ENCODE results near the gene ELOVL6.

ELOVL6 gene

DNA sequence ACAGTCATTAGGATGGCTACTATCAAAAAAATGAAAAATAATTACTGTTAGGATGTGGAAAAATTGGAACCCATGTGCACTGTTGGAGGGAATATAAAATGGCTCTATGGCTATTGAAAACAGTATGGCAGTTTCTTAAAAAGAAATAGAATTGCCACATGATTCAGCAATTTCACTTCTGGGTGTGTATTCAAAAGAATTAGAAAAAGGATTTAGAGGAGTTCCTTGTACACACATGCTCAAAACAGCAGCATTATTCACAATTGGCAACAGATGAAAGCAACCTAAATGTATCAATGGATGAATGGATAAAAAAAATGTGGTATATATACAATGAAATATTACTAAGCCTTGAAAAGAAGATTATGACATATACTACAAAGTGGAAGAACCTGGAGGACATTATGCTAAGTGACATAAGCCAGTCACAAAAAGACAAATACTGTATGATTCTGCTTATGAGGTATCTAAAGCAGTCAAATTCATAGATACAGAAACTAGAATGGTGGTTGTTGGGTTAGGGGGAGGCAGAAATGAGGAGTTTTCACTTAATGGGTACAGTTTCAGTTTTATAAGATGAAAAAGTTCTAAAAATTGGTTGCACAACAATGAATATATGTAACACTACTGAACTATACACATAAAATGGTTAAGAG lies 123.2 kb downstream of the ELOVL6 start:
- TF ChIP-seq, protein P1, sequence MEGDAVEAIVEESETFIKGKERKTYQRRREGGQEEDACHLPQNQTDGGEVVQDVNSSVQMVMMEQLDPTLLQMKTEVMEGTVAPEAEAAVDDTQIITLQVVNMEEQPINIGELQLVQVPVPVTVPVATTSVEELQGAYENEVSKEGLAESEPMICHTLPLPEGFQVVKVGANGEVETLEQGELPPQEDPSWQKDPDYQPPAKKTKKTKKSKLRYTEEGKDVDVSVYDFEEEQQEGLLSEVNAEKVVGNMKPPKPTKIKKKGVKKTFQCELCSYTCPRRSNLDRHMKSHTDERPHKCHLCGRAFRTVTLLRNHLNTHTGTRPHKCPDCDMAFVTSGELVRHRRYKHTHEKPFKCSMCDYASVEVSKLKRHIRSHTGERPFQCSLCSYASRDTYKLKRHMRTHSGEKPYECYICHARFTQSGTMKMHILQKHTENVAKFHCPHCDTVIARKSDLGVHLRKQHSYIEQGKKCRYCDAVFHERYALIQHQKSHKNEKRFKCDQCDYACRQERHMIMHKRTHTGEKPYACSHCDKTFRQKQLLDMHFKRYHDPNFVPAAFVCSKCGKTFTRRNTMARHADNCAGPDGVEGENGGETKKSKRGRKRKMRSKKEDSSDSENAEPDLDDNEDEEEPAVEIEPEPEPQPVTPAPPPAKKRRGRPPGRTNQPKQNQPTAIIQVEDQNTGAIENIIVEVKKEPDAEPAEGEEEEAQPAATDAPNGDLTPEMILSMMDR (IDR thresholded peaks at IDR 0.05; ENCODE audit: low read depth, low read length) = no peak
- TF ChIP-seq EZH2phosphoT487 (IDR thresholded peaks at IDR 0.05; ENCODE audit: low read depth) = no peak
- no peak overlapping the region for H3K27ac ChIP-seq (ENCODE audit: low read length)

DNA sequence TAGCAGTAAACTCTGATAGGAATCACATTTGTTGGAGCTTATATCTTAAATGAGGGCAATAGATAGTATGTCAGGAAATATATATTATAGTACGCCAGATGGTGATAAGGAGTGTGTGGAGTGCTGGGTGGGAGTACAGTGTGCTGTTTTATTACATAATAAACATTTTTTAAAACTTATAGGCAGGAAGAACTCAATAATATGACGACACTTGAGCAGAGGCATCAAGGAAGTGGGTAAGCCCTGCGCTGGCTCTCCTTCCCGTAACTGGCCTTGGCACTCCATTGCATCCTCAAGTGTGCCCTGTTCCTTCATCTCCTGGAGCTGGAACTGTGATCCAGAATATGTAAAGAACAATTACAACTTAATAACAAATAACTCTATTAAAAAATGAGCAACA lies 123.8 kb downstream of the ELOVL6 start:
- H3K9me3 ChIP-seq (ENCODE audit: insufficient read depth, low read length) = no peaks in the 10 kb centered on the region
- no peak overlapping the region for H3K9ac ChIP-seq (ENCODE audit: low read length)
- no peak overlapping the region for H3K27ac ChIP-seq (ENCODE audit: low read length)
- H3K4me3 ChIP-seq (ENCODE audit: low read length) = no peak overlapping the region
- H2AFZ ChIP-seq (ENCODE audit: low read depth, low read length) = no peak overlapping the region
- H3K4me1 ChIP-seq (ENCODE audit: low read length) = no peaks in the 10 kb centered on the region
- no peaks in the 10 kb centered on the region for H3K79me2 ChIP-seq (ENCODE audit: low read length)
- no peaks in the 10 kb centered on the region for H3K36me3 ChIP-seq (replicated peaks; ENCODE audit: low read depth, low read length)
- no peak for TF ChIP-seq EZH2phosphoT487 (IDR thresholded peaks at IDR 0.05; ENCODE audit: low read depth)
- TF ChIP-seq, protein P1 (IDR thresholded peaks at IDR 0.05; ENCODE audit: low read depth, low read length) = no peak
- no peak overlapping the region for H3K4me2 ChIP-seq (ENCODE audit: low read length)
- H3K27me3 ChIP-seq (ENCODE audit: low read depth, low read length) = no peaks in the 10 kb centered on the region
- no peaks in the 10 kb centered on the region for H4K20me1 ChIP-seq (ENCODE audit: insufficient read depth, low read length)

More for the DNA sequence above, 123.2 kb downstream of the ELOVL6 start:
- Histone ChIP-seq H3K36me3 (replicated peaks; ENCODE audit: low read depth, low read length) (no peaks in the 10 kb centered on the region), H4K20me1 (ENCODE audit: insufficient read depth, low read length) (no peaks in the 10 kb centered on the region), H2AFZ (ENCODE audit: low read depth, low read length) (no peak overlapping the region), H3K79me2 (ENCODE audit: low read length) (no peaks in the 10 kb centered on the region), H3K4me1 (ENCODE audit: low read length) (no peaks in the 10 kb centered on the region), H3K4me2 (ENCODE audit: low read length) (no peak overlapping the region), H3K27me3 (ENCODE audit: low read depth, low read length) (no peaks in the 10 kb centered on the region), H3K4me3 (ENCODE audit: low read length) (no peak overlapping the region), H3K9ac (ENCODE audit: low read length) (no peak overlapping the region), H3K9me3 (ENCODE audit: insufficient read depth, low read length) (no peaks in the 10 kb centered on the region)

DNA sequence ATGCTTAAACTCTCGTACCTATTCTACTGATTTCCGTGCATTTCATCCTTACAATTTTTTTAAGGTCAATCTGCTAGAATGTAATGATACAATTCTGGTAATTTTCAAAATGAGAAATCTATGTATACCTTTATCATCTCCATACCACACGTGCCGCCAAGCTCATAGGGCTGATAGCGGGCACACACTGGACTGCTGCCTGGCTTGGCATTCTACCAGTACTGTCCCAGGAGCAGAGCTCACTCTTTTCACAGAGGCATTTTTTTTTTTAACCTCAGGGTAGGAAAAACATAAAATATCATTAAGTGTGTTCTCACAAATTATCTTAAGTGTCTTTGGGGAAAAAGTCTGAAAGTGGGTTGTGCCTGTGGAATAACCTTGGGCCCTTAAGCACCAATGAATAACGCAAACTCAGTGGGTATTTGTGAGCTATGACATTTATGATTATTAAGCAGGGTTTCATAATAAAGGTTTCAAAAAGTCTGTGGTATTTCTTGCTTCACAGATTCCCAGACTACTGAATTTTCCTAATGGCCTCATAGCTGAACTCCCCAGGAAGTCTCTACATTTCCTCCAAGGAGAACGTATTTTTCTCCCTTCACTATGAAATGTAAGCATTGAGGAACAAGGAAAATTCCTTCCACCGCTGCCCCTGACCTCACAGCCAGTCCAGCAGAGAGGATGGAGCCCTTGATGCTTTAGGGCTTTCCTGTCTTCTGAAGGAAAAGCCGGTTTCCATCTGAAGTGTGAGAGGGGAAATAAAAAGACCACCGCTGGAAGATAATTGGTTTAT lies 125.2 kb downstream of the ELOVL6 start:
- Histone ChIP-seq H3K9me3 (ENCODE audit: insufficient read depth, low read length) (no peaks in the 10 kb centered on the region), H3K27ac (ENCODE audit: low read length) (no peak overlapping the region), H3K27me3 (ENCODE audit: low read depth, low read length) (no peaks in the 10 kb centered on the region), H2AFZ (ENCODE audit: low read depth, low read length) (no peak overlapping the region), H3K9ac (ENCODE audit: low read length) (no peak overlapping the region), H3K4me1 (ENCODE audit: low read length) (no peaks in the 10 kb centered on the region), H3K36me3 (replicated peaks; ENCODE audit: low read depth, low read length) (no peaks in the 10 kb centered on the region), H3K4me2 (ENCODE audit: low read length) (no peak overlapping the region), H3K4me3 (ENCODE audit: low read length) (no peak overlapping the region), H3K79me2 (ENCODE audit: low read length) (no peaks in the 10 kb centered on the region), H4K20me1 (ENCODE audit: insufficient read depth, low read length) (no peaks in the 10 kb centered on the region)
- TF ChIP-seq, protein P1 (IDR thresholded peaks at IDR 0.05; ENCODE audit: low read depth, low read length) = no peak
- no peak for TF ChIP-seq EZH2phosphoT487 (IDR thresholded peaks at IDR 0.05; ENCODE audit: low read depth)

DNA sequence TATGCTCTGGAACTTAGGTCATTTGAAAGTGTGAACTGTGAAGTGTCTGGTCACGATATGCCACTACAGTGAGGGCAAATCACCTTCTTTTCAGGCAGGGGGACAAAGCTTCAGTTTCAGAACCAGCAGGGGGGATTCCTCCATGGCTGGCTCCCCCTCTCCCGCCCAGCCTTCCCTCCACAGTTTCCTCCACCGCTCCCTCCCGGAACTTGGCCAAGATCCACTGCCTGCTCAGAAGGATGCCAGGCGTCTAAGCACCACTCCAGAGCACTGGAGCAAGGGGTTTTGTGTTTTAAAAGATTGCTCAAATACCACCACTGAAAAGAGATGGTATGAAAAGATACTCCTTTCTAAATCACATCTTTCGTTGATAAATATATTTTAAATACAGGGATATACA lies 126.9 kb downstream of the ELOVL6 start:
- no peaks in the 10 kb centered on the region for H3K4me1 ChIP-seq (ENCODE audit: low read length)
- no peaks in the 10 kb centered on the region for H3K27me3 ChIP-seq (ENCODE audit: low read depth, low read length)
- TF ChIP-seq EZH2phosphoT487 (IDR thresholded peaks at IDR 0.05; ENCODE audit: low read depth) = no peak
- TF ChIP-seq, protein P1 (IDR thresholded peaks at IDR 0.05; ENCODE audit: low read depth, low read length) = no peak

More for the DNA sequence above, 126.9 kb downstream of the ELOVL6 start:
- H3K4me3 ChIP-seq (ENCODE audit: low read length) = no peak overlapping the region
- H3K79me2 ChIP-seq (ENCODE audit: low read length) = no peaks in the 10 kb centered on the region
- H3K9me3 ChIP-seq (ENCODE audit: insufficient read depth, low read length) = no peaks in the 10 kb centered on the region
- no peak overlapping the region for H3K27ac ChIP-seq (ENCODE audit: low read length)
- no peak overlapping the region for H2AFZ ChIP-seq (ENCODE audit: low read depth, low read length)
- H3K4me2 ChIP-seq (ENCODE audit: low read length) = no peak overlapping the region
- H3K9ac ChIP-seq (ENCODE audit: low read length) = no peak overlapping the region
- no peaks in the 10 kb centered on the region for H3K36me3 ChIP-seq (replicated peaks; ENCODE audit: low read depth, low read length)
- H4K20me1 ChIP-seq (ENCODE audit: insufficient read depth, low read length) = no peaks in the 10 kb centered on the region

All from OCI-LY3 (cell line).